Caco-2 (cell line): ENCODE data around the gene MT1A. TPM values are rescaled to one million over a fixed set of nuclear protein-coding genes. Genes with fewer than 3 reads are reported as not detected.

Experiments used
- BruUV-seq: library from RNA; stranded (reverse); fragments of 400-500 nt; replicated peaks from 2 replicates; lab custom pipeline; 2021; lab: Mats Ljungman, UMichigan
- CTCF ChIA-PET: fragments of 300-600 bp; sonication (Branson Sonifier 250); formaldehyde crosslinking; loops from one replicate; lab custom pipeline; 2022; ENCODE audit warnings: antibody characterized with exemption; lab: Charles Lee
- POLR2A ChIA-PET: fragments of 300-600 bp; sonication (Branson Sonifier 250); formaldehyde crosslinking; loops from one replicate; lab custom pipeline; 2022; ENCODE audit warnings: antibody characterized with exemption; lab: Charles Lee
- DNase-seq, 2 experiments: peaks; one replicate each; pipeline versions ENCODE4 v3.0.0 to v3.0.0-alpha.2; 2020 to 2022
- H3K27me3 ChIP-seq: replicated peaks from 2 replicates; pipeline ENCODE4 v1.6.0; 2011; ENCODE audit warnings: low read length; ENCODE audit not compliant: control insufficient read depth, insufficient read depth
- H3K36me3 ChIP-seq: 2 replicates; pipeline ENCODE4 v1.5.1; 2011; ENCODE audit warnings: low read length; ENCODE audit not compliant: control insufficient read depth, insufficient read depth
- H3K4me1 ChIP-seq: fragments of 250-450 bp; sonication (Bioruptor Pico); 2 replicates; pipeline ENCODE4 v1.5.1; 2020; ENCODE audit warnings: mild to moderate bottlenecking
- H3K4me3 ChIP-seq: 2 replicates; pipeline ENCODE4 v1.5.1; 2011; ENCODE audit warnings: low read depth, mild to moderate bottlenecking, control low read depth, low read length
- H3K9me3 ChIP-seq: fragments of 250-450 bp; sonication (Bioruptor Pico); 2 replicates; pipeline ENCODE4 v1.5.1; 2020; ENCODE audit warnings: mild to moderate bottlenecking, moderate library complexity
- H3K27ac Mint-ChIP-seq: one replicate; pipeline ENCODE4 v1.8.0; 2022; ENCODE audit warnings: mixed read lengths; ENCODE audit not compliant: unreplicated experiment
- H3K27me3 Mint-ChIP-seq: one replicate; pipeline ENCODE4 v1.8.0; 2022; ENCODE audit warnings: mixed read lengths; ENCODE audit not compliant: insufficient read depth, unreplicated experiment
- H3K36me3 Mint-ChIP-seq: one replicate; pipeline ENCODE4 v1.8.0; 2022; ENCODE audit warnings: mild to moderate bottlenecking, mixed read lengths; ENCODE audit not compliant: insufficient read depth, unreplicated experiment
- H3K4me1 Mint-ChIP-seq: one replicate; pipeline ENCODE4 v1.8.0; 2022; ENCODE audit warnings: low read depth, mixed read lengths; ENCODE audit not compliant: unreplicated experiment
- H3K4me3 Mint-ChIP-seq: one replicate; pipeline ENCODE4 v1.8.0; 2022; ENCODE audit warnings: mild to moderate bottlenecking, moderate library complexity, mixed read lengths; ENCODE audit not compliant: unreplicated experiment
- H3K9me3 Mint-ChIP-seq: one replicate; pipeline ENCODE4 v1.8.0; 2022; ENCODE audit warnings: mixed read lengths; ENCODE audit not compliant: unreplicated experiment
- intact Hi-C: fragments of 100-400 bp; cut with micrococcal nuclease; formaldehyde crosslinking; loops from one replicate; pipeline ENCODE4 v1.10.0; 2022; ENCODE audit not compliant: unreplicated experiment
- total RNA-seq: library from RNA; stranded (reverse); gene quantifications from 2 replicates; pipeline ENCODE4 v1.2.3, GENCODE V29; 2022
- TF ChIP-seq, protein P1 (sequence below), 2 experiments: fragments of 200-600 bp in 1 of 2; IDR thresholded peaks; 1 replicate in 1 of 2; 2 replicates in 1 of 2; pipeline versions ENCODE4 v1.5.1 to v1.8.0; 2011 to 2022; ENCODE audit warnings: antibody characterized with exemption in 1 of 2, control low read depth in 1 of 2, inconsistent platforms in 1 of 2, low read depth in 1 of 2, low read length in 1 of 2, mild to moderate bottlenecking in 1 of 2, moderate library complexity in 1 of 2; ENCODE audit not compliant: insufficient read depth in 1 of 2, severe bottlenecking in 1 of 2, unreplicated experiment in 1 of 2

Gene MT1A
- total RNA-seq, 1 experiment from 2014 or later: 2.5 TPM

DNA sequence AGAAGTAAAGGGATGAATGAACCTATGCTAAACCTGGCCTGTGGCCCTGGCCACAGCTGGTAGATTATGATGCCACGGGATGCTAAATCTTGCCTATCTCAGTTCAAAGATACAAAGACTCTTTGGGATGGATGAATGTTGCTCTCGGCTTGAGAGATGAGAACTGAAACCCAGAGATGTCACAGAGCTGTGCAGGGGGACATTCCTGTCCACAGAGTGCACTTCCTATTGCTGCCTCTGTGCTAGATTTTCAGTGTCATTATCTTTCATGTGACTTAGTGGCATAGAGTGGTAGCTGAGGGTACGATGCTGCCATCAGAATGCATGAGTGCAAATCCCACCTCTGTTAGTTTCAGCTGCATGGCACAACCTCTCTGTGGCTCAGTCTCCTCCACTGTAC, 8.3 kb upstream of the MT1A start:
- Mint-ChIP-seq H3K27ac (no peak overlapping the region), H3K4me1 (peaks cover 5% of the 10 kb centered on the region), H3K27me3 (peaks cover 30% of the 10 kb centered on the region), H3K36me3 (no peaks in the 10 kb centered on the region), H3K9me3 (no peaks in the 10 kb centered on the region), H3K4me3 (no peak overlapping the region)
- ChIA-PET CTCF (interaction anchor here (0.6 kb wide), 2 partner anchors 11 to 22 kb away, joined by 3 read pairs; partner anchors contain the start of gene MT2A), POLR2A (no interaction called here)
- Histone ChIP-seq H3K27me3 (peaks cover 6% of the 10 kb centered on the region; the same call in 1 of the 2 replicates), H3K9me3 (no peaks in the 10 kb centered on the region), H3K4me3 (no peak overlapping the region), H3K4me1 (no peaks in the 10 kb centered on the region), H3K36me3 (no peaks in the 10 kb centered on the region)
- TF ChIP-seq, protein P1, sequence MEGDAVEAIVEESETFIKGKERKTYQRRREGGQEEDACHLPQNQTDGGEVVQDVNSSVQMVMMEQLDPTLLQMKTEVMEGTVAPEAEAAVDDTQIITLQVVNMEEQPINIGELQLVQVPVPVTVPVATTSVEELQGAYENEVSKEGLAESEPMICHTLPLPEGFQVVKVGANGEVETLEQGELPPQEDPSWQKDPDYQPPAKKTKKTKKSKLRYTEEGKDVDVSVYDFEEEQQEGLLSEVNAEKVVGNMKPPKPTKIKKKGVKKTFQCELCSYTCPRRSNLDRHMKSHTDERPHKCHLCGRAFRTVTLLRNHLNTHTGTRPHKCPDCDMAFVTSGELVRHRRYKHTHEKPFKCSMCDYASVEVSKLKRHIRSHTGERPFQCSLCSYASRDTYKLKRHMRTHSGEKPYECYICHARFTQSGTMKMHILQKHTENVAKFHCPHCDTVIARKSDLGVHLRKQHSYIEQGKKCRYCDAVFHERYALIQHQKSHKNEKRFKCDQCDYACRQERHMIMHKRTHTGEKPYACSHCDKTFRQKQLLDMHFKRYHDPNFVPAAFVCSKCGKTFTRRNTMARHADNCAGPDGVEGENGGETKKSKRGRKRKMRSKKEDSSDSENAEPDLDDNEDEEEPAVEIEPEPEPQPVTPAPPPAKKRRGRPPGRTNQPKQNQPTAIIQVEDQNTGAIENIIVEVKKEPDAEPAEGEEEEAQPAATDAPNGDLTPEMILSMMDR (IDR thresholded peaks at IDR 0.05; ENCODE audit: insufficient read depth in 1 of 2, low read depth in 1 of 2, low read length in 1 of 2, severe bottlenecking in 1 of 2, unreplicated experiment in 1 of 2): no peak
- intact Hi-C loops: no loop called here
- no TSS peak for BruUV-seq
- DNase-seq: no peak

DNA sequence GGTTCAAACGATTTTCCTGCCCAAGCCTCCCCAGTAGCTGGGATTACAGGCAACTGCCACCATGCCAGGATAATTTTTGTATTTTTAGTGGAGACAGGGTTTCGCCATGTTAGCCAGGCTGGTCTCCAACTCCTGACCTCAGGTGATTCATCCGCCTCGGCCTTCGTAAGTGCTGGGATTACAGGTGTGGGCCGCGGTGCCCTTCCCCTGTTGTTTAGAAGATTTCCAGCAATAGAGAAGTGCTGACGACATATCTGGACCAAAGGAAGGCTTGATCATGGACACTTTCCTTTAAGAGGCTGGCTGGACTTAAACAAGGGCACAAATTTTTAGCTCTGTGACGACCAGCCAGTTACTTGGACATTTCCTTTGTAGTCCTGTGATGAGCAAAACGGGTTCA, 7.3 kb upstream of the MT1A start:
- H3K27me3 ChIP-seq: peaks cover 6% of the 10 kb centered on the region; the same call in 1 of the 2 replicates
- H3K4me3 ChIP-seq: no peak overlapping the region
- Mint-ChIP-seq H3K4me1 (peaks cover 5% of the 10 kb centered on the region), H3K36me3 (no peaks in the 10 kb centered on the region), H3K27me3 (peaks cover 28% of the 10 kb centered on the region), H3K27ac (no peak overlapping the region), H3K4me3 (no peak overlapping the region), H3K9me3 (no peaks in the 10 kb centered on the region)
- CTCF ChIA-PET: no interaction called here
- no peaks in the 10 kb centered on the region for H3K4me1 ChIP-seq
- BruUV-seq: no TSS peak
- POLR2A ChIA-PET: no interaction called here
- TF ChIP-seq, protein P1 (IDR thresholded peaks at IDR 0.05; ENCODE audit: insufficient read depth in 1 of 2, low read depth in 1 of 2, low read length in 1 of 2, severe bottlenecking in 1 of 2, unreplicated experiment in 1 of 2): no peak
- no peaks in the 10 kb centered on the region for H3K36me3 ChIP-seq
- no peaks in the 10 kb centered on the region for H3K9me3 ChIP-seq
- intact Hi-C loops: no loop called here
- DNase-seq: no peak

DNA sequence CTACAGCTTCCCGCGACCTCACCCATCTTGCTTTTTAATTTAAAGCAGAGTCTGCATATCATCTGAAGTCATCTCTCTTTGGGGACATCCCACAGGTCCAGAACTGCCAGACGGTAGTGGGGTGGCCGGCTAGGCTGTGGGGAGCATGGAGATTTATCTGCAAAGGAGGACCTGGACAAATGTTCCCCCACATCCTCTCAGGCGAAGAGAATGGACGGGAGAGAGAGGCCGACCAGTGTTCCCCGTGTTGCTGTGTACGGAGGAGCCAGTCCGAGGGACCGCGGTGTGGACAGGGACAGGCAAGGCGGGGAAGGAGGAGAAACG, 6.7 kb upstream of the MT1A start:
- Mint-ChIP-seq H3K27ac (no peak overlapping the region), H3K4me3 (peak overlapping the region; percentile 76), H3K4me1 (peaks cover 5% of the 10 kb centered on the region), H3K9me3 (no peaks in the 10 kb centered on the region), H3K27me3 (peaks cover 28% of the 10 kb centered on the region), H3K36me3 (no peaks in the 10 kb centered on the region)
- POLR2A ChIA-PET: no interaction called here
- TF ChIP-seq, protein P1 (IDR thresholded peaks at IDR 0.05; ENCODE audit: insufficient read depth in 1 of 2, low read depth in 1 of 2, low read length in 1 of 2, severe bottlenecking in 1 of 2, unreplicated experiment in 1 of 2): no peak
- DNase-seq: no peak
- CTCF ChIA-PET: no interaction called here
- no TSS peak for BruUV-seq
- no peaks in the 10 kb centered on the region for H3K9me3 ChIP-seq
- peaks cover 8% of the 10 kb centered on the region; the same call in 1 of the 2 replicates for H3K27me3 ChIP-seq
- peak overlapping the region; percentile 26 for H3K4me3 ChIP-seq
- intact Hi-C loops: no loop called here
- no peaks in the 10 kb centered on the region for H3K36me3 ChIP-seq
- H3K4me1 ChIP-seq: no peaks in the 10 kb centered on the region
